NCI-H2029 (cell line): Measurements from ENCODE around the gene DNAJB13.

ENCODE experiments used
- DNase-seq: peaks from one replicate; lab custom pipeline; 2025; lab: John Stamatoyannopoulos, UW

Gene DNAJB13

GRCh38 chr11:74015919-74016684, 65.3 kb downstream of the DNAJB13 start:
- DNase-seq = no peak

- no peak for DNase-seq
Observed at GRCh38 chr11:74017631-74018030, 66.8 kb downstream of the DNAJB13 start.

- DNase-seq = peak; percentile 79
Observed at GRCh38 chr11:74018331-74019005, 67.6 kb downstream of the DNAJB13 start.

- no peak for DNase-seq
Observed at GRCh38 chr11:74019104-74019738, 68.4 kb downstream of the DNAJB13 start.

GRCh38 chr11:74019860-74020259, 69.0 kb downstream of the DNAJB13 start:
- no peak for DNase-seq
